Endothelial cell of umbilical vein (primary cell): Measurements from ENCODE around the gene CTNNA2. TPM values are rescaled to one million over a fixed set of nuclear protein-coding genes. Genes with fewer than 3 reads are reported as not detected.

Source experiments
- BruUV-seq: library from RNA; stranded (reverse); fragments of 400-500 nt; replicated peaks from 2 replicates; lab custom pipeline; 2021; lab: Mats Ljungman, UMichigan
- CTCF ChIA-PET: fragments of 300-600, 350-600 bp; sonication (Branson Sonifier 250); formaldehyde crosslinking; loops from one replicate; lab custom pipeline; 2021; ENCODE audit warnings: antibody characterized with exemption, inconsistent platforms; lab: Charles Lee
- POLR2A ChIA-PET: fragments of 300-600, 350-600 bp; sonication (Branson Sonifier 250); formaldehyde crosslinking; loops from one replicate; lab custom pipeline; 2021; ENCODE audit warnings: antibody characterized with exemption, inconsistent platforms; lab: Charles Lee
- DNase-seq: peaks from one replicate; pipeline ENCODE4 v3.0.0-alpha.2; 2011; ENCODE audit warnings: low read depth, low spot score
- FAIRE-seq: peaks from 2 replicates; lab custom pipeline; 2011; peaks lifted over from hg19 to GRCh38; lab: Jason Lieb, UNC
- H2AFZ ChIP-seq: 2 replicates; pipeline ENCODE4 v1.6.0; 2012; ENCODE audit warnings: low read depth, low read length, control low read depth, inconsistent platforms
- H3K27ac ChIP-seq: 2 replicates; pipeline ENCODE4 v1.5.1; 2011; ENCODE audit warnings: low read depth, mild to moderate bottlenecking, control low read depth, low read length, moderate library complexity; ENCODE audit not compliant: insufficient read depth
- H3K27me3 ChIP-seq, 2 experiments: 2 replicates each; pipeline versions ENCODE4 v1.6.0 to v1.6.1; 2011; ENCODE audit warnings: low read length in 2 of 2, mixed read lengths in 1 of 2; ENCODE audit not compliant: control insufficient read depth in 2 of 2, insufficient read depth in 2 of 2
- H3K36me3 ChIP-seq, 2 experiments: 2 replicates in 1 of 2; 3 replicates in 1 of 2; pipeline ENCODE4 v1.5.1; 2011; ENCODE audit warnings: low read length in 2 of 2, mild to moderate bottlenecking in 1 of 2, moderate library complexity in 1 of 2; ENCODE audit not compliant: control insufficient read depth in 2 of 2, insufficient read depth in 2 of 2; ENCODE audit errors: extremely low read depth in 1 of 2
- H3K4me1 ChIP-seq: 3 replicates; pipeline ENCODE4 v1.5.1; 2011; ENCODE audit warnings: mild to moderate bottlenecking, low read length; ENCODE audit not compliant: control insufficient read depth, insufficient read depth; ENCODE audit errors: extremely low read depth
- H3K4me2 ChIP-seq: 2 replicates; pipeline ENCODE4 v1.6.1; 2011; ENCODE audit warnings: low read length, control low read depth, mixed read lengths; ENCODE audit not compliant: insufficient read depth
- H3K4me3 ChIP-seq, 3 experiments: fragments of 200-600 bp in 1 of 3; sonication (generic), shearing (Covaris generic) in 1 of 3; replicated peaks in 1 of 3; 2 replicates each; pipeline ENCODE4 v1.5.1; 2011 to 2016; ENCODE audit warnings: control low read depth in 3 of 3, low read length in 3 of 3, mild to moderate bottlenecking in 2 of 3, inconsistent platforms in 1 of 3, low read depth in 1 of 3, moderate library complexity in 1 of 3; ENCODE audit not compliant: insufficient read depth in 1 of 3
- H3K79me2 ChIP-seq: 2 replicates; pipeline ENCODE4 v1.6.0; 2012; ENCODE audit warnings: low read length, inconsistent platforms; ENCODE audit not compliant: control insufficient read depth, insufficient read depth
- H3K9ac ChIP-seq: replicated peaks from 2 replicates; pipeline ENCODE3; 2011; ENCODE audit warnings: low read length, control low read depth; ENCODE audit not compliant: insufficient read depth; ENCODE audit errors: extremely low read depth
- H3K9me1 ChIP-seq: replicated peaks from 3 replicates; pipeline ENCODE4 v1.6.0; 2011; ENCODE audit warnings: mild to moderate bottlenecking, low read length; ENCODE audit not compliant: control insufficient read depth, insufficient read depth; ENCODE audit errors: extremely low read depth
- H3K9me3 ChIP-seq: replicated peaks from 2 replicates; pipeline ENCODE4 v1.5.1; 2012; ENCODE audit warnings: low read length, inconsistent platforms; ENCODE audit not compliant: control insufficient read depth, insufficient read depth
- H4K20me1 ChIP-seq: replicated peaks from 2 replicates; pipeline ENCODE3; 2011; ENCODE audit warnings: mild to moderate bottlenecking, low read length; ENCODE audit not compliant: control insufficient read depth, insufficient read depth; ENCODE audit errors: extremely low read depth
- CTCF ChIP-seq, 2 donors: IDR thresholded peaks; 1 replicate in 1 of 2; 2 replicates in 1 of 2; pipeline ENCODE4 v1.5.1; 2011; ENCODE audit warnings: low read length in 2 of 2, mild to moderate bottlenecking in 2 of 2, moderate library complexity in 2 of 2, control low read depth in 1 of 2, inconsistent platforms in 1 of 2, low read depth in 1 of 2; ENCODE audit not compliant: insufficient read depth in 1 of 2; ENCODE audit errors: extremely low read depth in 1 of 2
- EZH2 ChIP-seq: IDR thresholded peaks from 2 replicates; pipeline ENCODE4 v1.6.1; 2012; ENCODE audit warnings: borderline replicate concordance, low read depth, mild to moderate bottlenecking, moderate library complexity, low read length, inconsistent platforms; ENCODE audit not compliant: severe bottlenecking
- FOS ChIP-seq: IDR thresholded peaks from 2 replicates; pipeline ENCODE4 v1.6.1; 2011; ENCODE audit warnings: mild to moderate bottlenecking, low read length, moderate library complexity, borderline replicate concordance; ENCODE audit not compliant: insufficient read depth
- GATA2 ChIP-seq: IDR thresholded peaks from 2 replicates; pipeline ENCODE4 v1.7.0; 2011; ENCODE audit warnings: low read depth, mild to moderate bottlenecking, moderate library complexity, mixed read lengths, low read length; ENCODE audit not compliant: insufficient read length, insufficient read depth
- JUN ChIP-seq: IDR thresholded peaks from 2 replicates; pipeline ENCODE4 v1.6.1; 2011; ENCODE audit warnings: borderline replicate concordance, low read depth; ENCODE audit not compliant: insufficient read length, insufficient read depth
- MYC ChIP-seq: IDR thresholded peaks from one replicate; pipeline ENCODE4 v1.6.1; 2011; ENCODE audit warnings: mild to moderate bottlenecking, low read depth, low read length
- POLR2A ChIP-seq: IDR thresholded peaks from 2 replicates; pipeline ENCODE4 v1.6.1; 2012; ENCODE audit warnings: low read depth, mild to moderate bottlenecking, control low read depth, low read length
- POLR2AphosphoS5 ChIP-seq: IDR thresholded peaks from 2 replicates; pipeline ENCODE4 v1.6.1; 2012; ENCODE audit warnings: low read depth, mild to moderate bottlenecking, control low read depth, low read length, moderate library complexity; ENCODE audit not compliant: insufficient read depth
- dilution Hi-C: fragments of 300-500 bp; cut with MboI; formaldehyde crosslinking; loops from one replicate; pipeline ENCODE4 v1.15.0; 2019; ENCODE audit warnings: low sequenced_read_pairs; ENCODE audit not compliant: extremely low pct_ligation_motif_present
- intact Hi-C: fragments of 100-400 bp; cut with micrococcal nuclease; formaldehyde crosslinking; loops from one replicate; pipeline ENCODE4 v1.10.0; 2022
- polyA plus RNA-seq, 4 experiments: library from polyadenylated mRNA; depleted of rRNA in 3 of 4; stranded (reverse) in 3 of 4; unstranded in 1 of 4; fragments of >200 nt; gene quantifications; 2 replicates each; pipeline versions ENCODE4 v1.2.1 to v1.2.3, GENCODE V29; 2011 to 2012; ENCODE audit warnings: missing spikeins in 1 of 4
- total RNA-seq: library from RNA; stranded (reverse); gene quantifications from 2 replicates; pipeline ENCODE4 v1.2.3, GENCODE V29; 2021
- TF ChIP-seq, protein P1 (sequence below): IDR thresholded peaks from 2 replicates; pipeline ENCODE4 v1.6.1; 2011; ENCODE audit not compliant: insufficient read depth, insufficient read length

Gene CTNNA2
- total and polyA plus RNA-seq, 2 donors (not counting 3 experiments of a cell fraction or from before 2014, with no cell fraction given), result not detected

- Histone ChIP-seq H3K4me1 (no peaks in the 10 kb centered on the region), H3K36me3 (no peaks in the 10 kb centered on the region), H2AFZ (no peak overlapping the region), H3K9me3 (peaks cover 4% of the 10 kb centered on the region), H3K27ac (no peak overlapping the region), H3K79me2 (no peaks in the 10 kb centered on the region), H4K20me1 (no peaks in the 10 kb centered on the region), H3K27me3 (no peaks in the 10 kb centered on the region), H3K9me1 (no peaks in the 10 kb centered on the region), H3K9ac (no peak overlapping the region), H3K4me3 (no peak overlapping the region), H3K4me2 (no peak overlapping the region)
- dilution Hi-C loops, result no loop called here
- CTCF ChIA-PET, result no interaction called here
- POLR2A ChIA-PET, result interaction anchor here (0.5 kb wide), 1 partner anchor 295 kb away, joined by 3 read pairs; no protein-coding TSS in a partner anchor
- DNase-seq, result no peak
- intact Hi-C loops, result no loop called here
- BruUV-seq, result no TSS peak
- no peak for FAIRE-seq
- TF ChIP-seq EZH2 (no peak), FOS (no peak), POLR2AphosphoS5 (no peak), MYC (no peak), GATA2 (no peak), POLR2A (no peak), JUN (no peak), CTCF (IDR thresholded peaks at IDR 0.05; ENCODE audit: extremely low read depth in 1 of 2, insufficient read depth in 1 of 2, low read depth in 1 of 2, low read length in 2 of 2) (no peak)
- TF ChIP-seq, protein P1, sequence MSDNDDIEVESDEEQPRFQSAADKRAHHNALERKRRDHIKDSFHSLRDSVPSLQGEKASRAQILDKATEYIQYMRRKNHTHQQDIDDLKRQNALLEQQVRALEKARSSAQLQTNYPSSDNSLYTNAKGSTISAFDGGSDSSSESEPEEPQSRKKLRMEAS, result no peak
These were observed 309.3 kb downstream of the CTNNA2 start for GRCh38 chr2:79822136-79822535.
